HEK293 (cell line): ENCODE results near the gene LTN1.

Experiments used
- CTCF ChIP-seq: fragments of 450-650 bp; formaldehyde crosslinking; IDR thresholded peaks from 2 replicates; pipeline ENCODE4 v1.5.1; 2016; ENCODE audit warnings: missing biosample characterization, missing genetic modification characterization
- PATZ1 ChIP-seq: fragments of 450-650 bp; formaldehyde crosslinking; IDR thresholded peaks from 2 replicates; pipeline ENCODE4 v1.5.1; 2016; ENCODE audit warnings: missing biosample characterization, missing genetic modification characterization
- PBX3 ChIP-seq: sonication (generic); formaldehyde crosslinking; IDR thresholded peaks from 2 replicates; pipeline ENCODE4 v1.8.1; 2022; ENCODE audit warnings: mild to moderate bottlenecking, moderate library complexity, missing genetic modification reagents
- REST ChIP-seq: fragments of 450-650 bp; formaldehyde crosslinking; IDR thresholded peaks from 2 replicates; pipeline ENCODE4 v1.5.1; 2016; ENCODE audit warnings: missing biosample characterization, missing genetic modification characterization
- TCF7L2 ChIP-seq: IDR thresholded peaks from 2 replicates; pipeline ENCODE4 v1.6.1; 2011; ENCODE audit warnings: low read depth, mild to moderate bottlenecking, inconsistent platforms, low read length, moderate library complexity, borderline replicate concordance
- ZNF274 ChIP-seq, 2 experiments: fragments of 200-500 bp in 1 of 2; fragments of 450-650 bp in 1 of 2; sonication (Bioruptor generic) in 1 of 2; formaldehyde crosslinking in 1 of 2; IDR thresholded peaks; 2 replicates each; pipeline versions ENCODE4 v1.5.1 to v1.6.1; 2014 to 2016; ENCODE audit warnings: borderline replicate concordance in 1 of 2, inconsistent platforms in 1 of 2, low read length in 1 of 2, missing biosample characterization in 1 of 2, missing genetic modification characterization in 1 of 2
- ZNF555 ChIP-seq: fragments of 450-650 bp; formaldehyde crosslinking; conservative IDR thresholded peaks from 2 replicates; pipeline ENCODE4 v1.5.1; 2017; ENCODE audit warnings: missing biosample characterization, mild to moderate bottlenecking, missing genetic modification characterization, inconsistent platforms
- ZNF791 ChIP-seq: fragments of 450-650 bp; formaldehyde crosslinking; IDR thresholded peaks from 2 replicates; pipeline ENCODE4 v1.5.1; 2016; ENCODE audit warnings: missing biosample characterization, missing genetic modification characterization
- ZSCAN16 ChIP-seq: fragments of 450-650 bp; formaldehyde crosslinking; IDR thresholded peaks from 2 replicates; pipeline ENCODE4 v1.5.1; 2016; ENCODE audit warnings: missing biosample characterization, missing genetic modification characterization
- ZSCAN30 ChIP-seq: fragments of 450-650 bp; IDR thresholded peaks from 2 replicates; pipeline ENCODE4 v1.5.1; 2018; ENCODE audit warnings: missing biosample characterization, mild to moderate bottlenecking, missing genetic modification characterization, moderate library complexity

GRCh38 chr21:28937737-28938136 lies 54.9 kb downstream of the LTN1 start:
- TF ChIP-seq CTCF (tag by site-specific recombination) (no peak), REST (tag by site-specific recombination) (no peak), PBX3 (no peak), ZSCAN30 (tag by site-specific recombination) (no peak), PATZ1 (tag by site-specific recombination) (no peak), ZNF555 (tag by site-specific recombination) (no peak), ZSCAN16 (tag by site-specific recombination) (no peak), ZNF274 (IDR thresholded peaks at IDR 0.05; ENCODE audit: low read length) (no peak), ZNF274 (tag by site-specific recombination; IDR thresholded peaks at IDR 0.05; ENCODE audit: borderline replicate concordance) (no peak), TCF7L2 (no peak), ZNF791 (tag by site-specific recombination) (no peak)
